NCI-H1436 (cell line): Measurements from ENCODE around the gene ABLIM3.
"Not testable (repeated sequence)": the region's sequence is repeated elsewhere in the genome, so short reads cannot be mapped to it uniquely, and the experiment has no call there.

ENCODE experiments used
- DNase-seq: peaks from one replicate; lab custom pipeline; 2025; lab: John Stamatoyannopoulos, UW

The ABLIM3 gene

GRCh38 chr5:149157330-149157729 lies 16.0 kb downstream of the ABLIM3 start:
- DNase-seq, result no peak

- DNase-seq, result no peak
Observed at GRCh38 chr5:149160291-149160787, 19.0 kb downstream of the ABLIM3 start.

DNA sequence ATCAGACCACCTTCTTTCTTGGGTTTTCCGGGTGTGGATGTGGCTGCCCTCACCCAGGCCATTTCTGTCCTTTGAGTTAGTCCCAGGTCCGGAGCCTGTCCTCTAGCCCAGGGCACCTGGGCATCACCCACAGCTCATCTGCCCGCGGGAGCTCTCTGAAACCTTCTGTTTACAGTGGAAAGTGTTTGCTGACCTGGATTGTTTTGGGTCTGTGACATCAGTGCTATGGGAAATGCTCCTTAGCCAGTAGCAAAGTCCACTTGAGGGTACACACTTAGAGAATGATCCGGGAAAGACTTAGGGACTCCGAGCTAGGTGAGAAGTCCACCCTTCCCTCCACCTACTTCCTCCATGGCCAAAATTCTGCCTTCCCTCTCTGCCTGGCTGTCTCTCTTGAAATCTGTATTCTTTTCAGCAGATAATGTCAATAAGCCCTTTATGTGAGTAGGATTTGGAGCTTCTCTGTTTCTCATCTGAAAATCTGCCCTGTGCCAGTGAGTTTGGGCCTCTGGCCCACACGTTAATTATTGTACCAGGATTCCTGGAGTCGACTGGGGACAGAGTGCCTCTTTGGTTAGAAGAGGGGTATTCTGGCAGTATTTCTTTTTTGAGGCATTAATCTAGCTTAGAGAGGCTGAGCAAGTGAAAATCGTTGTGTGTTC lies 19.9 kb downstream of the ABLIM3 start:
- DNase-seq, result no peak

DNA sequence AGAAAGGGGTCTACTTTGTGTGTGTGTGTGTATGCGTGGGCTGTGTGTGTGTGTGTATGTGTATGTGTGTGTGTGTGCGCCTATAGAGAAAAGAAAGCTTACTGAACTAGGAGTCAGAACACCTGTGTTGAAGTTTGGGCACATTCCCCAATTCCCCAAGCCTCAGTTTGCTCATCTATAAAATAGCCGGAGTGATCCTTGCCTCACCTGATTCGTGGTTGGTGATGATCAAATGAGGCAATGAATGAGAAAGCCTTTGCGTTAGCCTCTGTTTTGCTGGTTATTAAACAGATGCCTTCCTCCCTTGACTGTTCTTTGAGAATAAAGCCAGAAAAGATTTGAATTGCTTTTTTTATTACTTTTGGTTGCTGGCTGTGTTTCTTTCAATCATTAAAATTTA lies 20.6 kb downstream of the ABLIM3 start:
- no peak for DNase-seq

DNA sequence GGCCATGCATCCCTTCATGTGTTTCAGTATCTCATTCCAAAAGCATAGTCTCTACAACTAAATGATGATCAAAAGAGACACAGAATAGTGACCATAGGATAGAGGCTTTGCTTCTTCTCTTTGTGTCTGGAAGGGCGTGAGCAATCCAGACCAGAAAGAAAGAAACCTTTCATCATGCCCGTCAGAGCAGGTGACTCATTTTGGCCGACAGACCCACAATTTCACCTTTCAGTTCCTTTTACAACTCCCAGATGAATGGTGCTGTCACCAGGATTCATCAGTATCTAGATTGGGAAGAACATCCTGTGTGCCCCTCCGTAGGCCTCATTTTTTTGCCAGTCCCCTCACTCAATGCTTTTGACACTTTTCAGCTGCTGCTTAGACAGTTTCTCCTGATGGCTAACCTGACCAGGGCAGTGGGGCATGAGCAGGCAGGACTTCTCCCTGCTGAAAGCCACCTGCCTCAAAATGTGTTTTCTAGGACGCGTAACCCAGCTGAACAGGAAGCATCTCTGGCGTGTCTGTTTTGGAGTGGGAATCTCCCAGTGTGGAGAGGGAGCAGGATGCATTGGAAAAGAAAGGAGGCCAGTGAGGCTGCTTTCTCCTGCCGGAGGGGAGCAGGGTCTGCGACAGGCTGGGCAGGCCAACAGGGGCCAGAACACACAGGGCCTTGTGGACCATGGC lies 21.2 kb downstream of the ABLIM3 start:
- DNase-seq, result no peak

DNA sequence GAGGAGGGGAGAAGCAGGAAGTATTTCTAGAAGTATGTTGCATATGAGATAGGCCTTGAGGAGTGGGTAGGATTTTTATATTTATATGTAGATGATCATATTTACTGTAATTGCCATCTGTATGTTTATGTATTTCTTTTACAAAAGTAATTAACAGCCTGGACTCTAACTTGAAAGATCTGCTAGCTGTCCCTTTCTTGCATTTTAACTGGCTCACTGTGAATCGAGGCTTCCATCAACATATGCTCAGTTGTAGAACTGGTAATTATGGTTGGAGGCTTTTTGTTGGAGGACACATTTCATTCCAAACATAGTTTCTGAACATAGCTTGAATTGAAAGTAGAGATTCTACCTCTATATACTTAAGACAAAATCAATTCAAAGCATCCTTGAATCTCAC lies 23.4 kb downstream of the ABLIM3 start:
- DNase-seq, result no peak

DNA sequence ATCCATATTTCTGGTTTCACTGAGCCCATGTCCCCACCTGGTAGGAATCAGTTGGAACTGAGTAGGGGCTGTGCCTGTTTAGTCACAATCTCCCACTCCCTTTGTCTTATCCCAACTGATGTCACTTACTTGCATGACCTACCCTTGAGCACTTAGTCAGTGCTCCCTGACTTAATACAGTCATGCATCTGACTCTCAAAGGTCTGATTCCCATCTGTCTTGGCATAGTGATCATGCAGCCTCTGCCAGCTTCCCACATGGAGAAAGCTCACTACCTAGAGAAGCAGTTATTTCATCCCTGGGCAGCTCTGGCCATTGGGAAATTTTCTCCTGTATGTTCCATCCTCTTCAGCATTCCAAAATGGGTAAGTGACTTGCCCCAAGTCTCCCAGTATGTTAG lies 24.8 kb downstream of the ABLIM3 start:
- DNase-seq, result no peak

GRCh38 chr5:149166591-149167100 lies 25.4 kb downstream of the ABLIM3 start:
- DNase-seq, result no peak

- no peak for DNase-seq
Observed at GRCh38 chr5:149168276-149168906, 27.1 kb downstream of the ABLIM3 start.

GRCh38 chr5:149170299-149170698 lies 29.0 kb downstream of the ABLIM3 start:
- DNase-seq, result no peak

GRCh38 chr5:149172261-149172660 lies 31.0 kb downstream of the ABLIM3 start:
- DNase-seq, result no peak

DNA sequence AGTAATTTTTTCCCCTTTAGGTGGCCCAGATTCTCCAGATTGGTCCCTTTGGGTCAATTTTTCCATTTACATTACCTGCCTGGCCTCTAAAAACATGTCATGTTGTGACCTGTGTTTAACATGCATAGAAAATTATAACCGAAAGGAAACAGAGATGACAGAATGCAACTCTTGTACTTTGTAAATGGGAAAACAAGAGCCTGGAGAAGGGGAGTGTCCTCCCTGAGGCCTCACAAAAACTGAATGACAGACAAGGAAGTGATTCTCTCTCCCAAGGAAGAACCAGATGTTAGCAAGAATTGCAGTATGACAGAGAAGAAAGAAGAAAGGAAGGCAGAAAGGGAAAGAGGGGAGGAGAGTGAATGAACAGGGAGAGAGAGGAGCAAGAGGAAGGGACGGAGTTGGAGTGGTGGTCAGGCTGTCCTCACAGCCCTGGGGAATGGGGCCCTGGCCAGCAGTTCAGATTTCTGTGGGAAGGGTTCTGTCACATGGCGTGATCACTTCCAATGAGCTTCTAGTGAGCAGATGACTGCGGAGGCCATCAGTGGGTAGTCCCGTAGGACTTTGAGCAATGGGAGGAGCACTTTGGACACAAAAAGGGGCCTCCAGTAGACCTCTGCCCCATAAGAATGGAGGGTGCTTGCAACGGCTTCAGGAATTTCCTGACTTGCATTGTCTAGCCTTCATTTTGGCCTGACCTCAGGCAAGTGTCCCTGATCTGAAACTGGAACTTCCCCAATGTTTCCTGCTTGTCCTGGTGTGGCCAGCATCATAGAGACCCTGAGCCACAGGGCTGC lies 31.6 kb downstream of the ABLIM3 start:
- no peak for DNase-seq

DNA sequence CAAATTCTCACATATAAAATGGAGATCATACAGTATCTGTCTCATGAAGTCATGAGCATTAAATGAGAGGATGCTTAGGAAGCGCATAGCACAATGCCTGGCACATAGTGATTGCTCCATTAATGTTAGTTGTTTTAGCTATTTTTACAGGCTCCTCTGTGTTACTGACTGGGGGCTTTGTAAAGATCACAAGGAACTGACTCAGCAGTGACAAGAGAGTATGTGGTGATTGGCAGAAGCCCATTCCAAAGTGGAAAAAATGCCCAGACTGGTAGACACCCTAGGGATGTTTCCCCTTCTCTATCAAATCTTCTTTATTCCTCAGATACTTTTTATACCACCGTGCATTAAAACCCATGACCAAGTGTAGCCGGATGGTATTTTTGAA lies 33.5 kb downstream of the ABLIM3 start:
- no peak for DNase-seq

GRCh38 chr5:149175346-149176105 lies 34.2 kb downstream of the ABLIM3 start:
- no peak for DNase-seq

GRCh38 chr5:149177339-149177843 lies 36.1 kb downstream of the ABLIM3 start:
- DNase-seq, result no peak

- no peak for DNase-seq
Observed at GRCh38 chr5:149177911-149178565, 36.7 kb downstream of the ABLIM3 start.

- DNase-seq, result no peak
Observed at GRCh38 chr5:149181732-149182131, 40.4 kb downstream of the ABLIM3 start.

DNA sequence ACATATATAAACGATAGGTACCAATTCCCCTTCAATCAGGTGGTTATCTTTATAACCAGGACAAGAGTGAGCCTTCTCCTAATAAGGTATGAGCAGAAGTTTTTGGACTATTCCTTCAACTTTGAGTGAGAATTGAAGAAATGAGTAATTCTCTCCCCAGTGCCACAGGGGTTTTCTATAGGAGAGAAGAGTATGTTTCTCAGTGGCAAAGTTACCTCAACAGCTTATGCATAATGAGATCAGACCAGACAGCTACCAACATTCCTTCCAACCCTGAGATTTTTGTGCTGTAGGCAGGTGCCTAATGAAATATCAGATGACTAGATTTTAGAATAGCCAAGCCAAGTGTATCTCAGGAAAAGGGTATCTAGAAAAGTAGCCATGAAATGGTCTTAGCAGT lies 40.9 kb downstream of the ABLIM3 start:
- no peak for DNase-seq

DNA sequence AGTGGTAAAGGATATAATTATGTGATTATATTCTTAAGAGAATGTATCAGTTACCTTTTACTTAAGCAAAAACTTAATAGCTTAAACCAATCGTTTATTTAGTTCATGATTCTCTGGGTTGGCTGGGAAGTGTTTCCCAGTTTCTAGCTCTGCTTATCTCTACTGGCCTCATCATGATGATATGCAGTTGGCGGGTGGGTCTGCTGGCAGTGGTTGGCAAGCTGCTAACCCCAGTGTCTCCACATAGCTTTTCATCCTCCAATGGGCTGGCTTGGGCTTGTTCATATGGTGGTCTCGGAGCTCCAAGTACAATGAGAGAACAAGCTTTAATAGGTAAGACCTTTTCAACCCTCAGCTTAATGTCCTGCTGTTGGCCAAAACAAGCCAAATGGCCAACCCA lies 43.8 kb downstream of the ABLIM3 start:
- DNase-seq, result no peak

- DNase-seq, result no peak
Observed at GRCh38 chr5:149186506-149186905, 45.2 kb downstream of the ABLIM3 start.

DNA sequence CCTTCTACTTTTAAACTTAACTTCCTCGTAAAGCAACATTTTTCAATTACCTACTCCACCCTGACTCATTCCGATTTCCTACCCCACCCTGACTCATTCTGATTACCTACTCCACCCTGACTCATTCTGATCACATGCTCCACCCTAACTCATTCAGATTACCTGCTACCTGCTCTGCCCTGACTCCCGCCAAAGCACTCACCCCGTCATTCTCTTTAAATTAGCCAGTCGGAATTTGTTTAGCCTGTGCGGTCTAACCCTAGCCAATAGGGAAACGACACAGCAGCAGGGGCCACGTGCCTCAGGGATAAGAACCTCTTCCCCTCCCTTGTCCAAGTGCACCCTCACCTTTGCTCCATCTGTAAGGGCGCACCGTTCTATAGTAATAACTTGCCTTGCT lies 46.3 kb downstream of the ABLIM3 start:
- not testable (repeated sequence) for DNase-seq
